WTC11 (cell line): ENCODE data around the gene THBS2. TPM values are rescaled to one million over a fixed set of nuclear protein-coding genes. Genes with fewer than 3 reads are reported as not detected.
"Not testable (repeated sequence)": the region's sequence is repeated elsewhere in the genome, so short reads cannot be mapped to it uniquely, and the experiment has no call there.

ENCODE experiments used
- ATAC-seq: fragments of 200-7000 bp; cut with Tn5 transposase; 2 replicates; pipeline ENCODE4 v1.10.0; 2021; ENCODE audit warnings: mild to moderate bottlenecking, moderate library complexity
- CTCF ChIA-PET: fragments of 300-600 bp; sonication (Branson Sonifier 250); formaldehyde crosslinking; loops from one replicate; lab custom pipeline; 2021; ENCODE audit warnings: antibody characterized with exemption; lab: Charles Lee
- POLR2A ChIA-PET: fragments of 350-600 bp; sonication (Branson Sonifier 250); formaldehyde crosslinking; loops from one replicate; lab custom pipeline; 2021; ENCODE audit warnings: antibody characterized with exemption; lab: Charles Lee
- DNase-seq: peaks from one replicate; pipeline ENCODE4 v3.0.0; 2021; ENCODE audit warnings: low spot score
- H3K27ac Mint-ChIP-seq: 2 replicates; pipeline ENCODE4 v1.8.0; 2021; ENCODE audit warnings: mixed read lengths
- H3K27me3 Mint-ChIP-seq: 2 replicates; pipeline ENCODE4 v1.8.0; 2021; ENCODE audit warnings: low read depth, mild to moderate bottlenecking, moderate library complexity, mixed read lengths
- H3K36me3 Mint-ChIP-seq: 2 replicates; pipeline ENCODE4 v1.8.0; 2021; ENCODE audit warnings: mixed read lengths
- H3K4me1 Mint-ChIP-seq: 2 replicates; pipeline ENCODE4 v1.8.0; 2022; ENCODE audit warnings: mixed read lengths
- H3K4me3 Mint-ChIP-seq: 2 replicates; pipeline ENCODE4 v1.8.0; 2021; ENCODE audit warnings: mild to moderate bottlenecking, moderate library complexity, mixed read lengths
- H3K9me3 Mint-ChIP-seq: 2 replicates; pipeline ENCODE4 v1.8.0; 2021; ENCODE audit warnings: mixed read lengths
- ATF1 ChIP-seq: sonication (generic); formaldehyde crosslinking; IDR thresholded peaks from 2 replicates; pipeline ENCODE4 v1.8.1; 2023; ENCODE audit warnings: mild to moderate bottlenecking, moderate library complexity, missing genetic modification reagents
- FOXJ3 ChIP-seq: sonication (generic); formaldehyde crosslinking; IDR thresholded peaks from 2 replicates; pipeline ENCODE4 v1.9.0; 2021; ENCODE audit warnings: missing genetic modification reagents, mild to moderate bottlenecking, borderline replicate concordance
- JAZF1 ChIP-seq: fragments of 250-450 bp; sonication (Bioruptor Pico); IDR thresholded peaks from 2 replicates; pipeline ENCODE4 v1.9.0; 2021; ENCODE audit warnings: moderate library complexity, mild to moderate bottlenecking, inconsistent platforms
- NFATC4 ChIP-seq: fragments of 250-450 bp; sonication (Bioruptor Pico); IDR thresholded peaks from 2 replicates; pipeline ENCODE4 v1.9.0; 2021; ENCODE audit warnings: mild to moderate bottlenecking
- NR3C1 ChIP-seq: sonication (generic); formaldehyde crosslinking; conservative IDR thresholded peaks from 2 replicates; pipeline ENCODE4 v1.8.1; 2023; ENCODE audit warnings: low read depth, mild to moderate bottlenecking, missing genetic modification reagents
- PRRX2 ChIP-seq: fragments of 250-450 bp; sonication (Bioruptor Pico); IDR thresholded peaks from 2 replicates; pipeline ENCODE4 v1.8.0; 2021; ENCODE audit warnings: mild to moderate bottlenecking
- SMAD4 ChIP-seq: sonication (generic); formaldehyde crosslinking; IDR thresholded peaks from 2 replicates; pipeline ENCODE4 v1.8.0; 2022; ENCODE audit warnings: mild to moderate bottlenecking, missing genetic modification reagents
- ZNF121 ChIP-seq: sonication (generic); formaldehyde crosslinking; IDR thresholded peaks from 2 replicates; pipeline ENCODE4 v1.8.0; 2023; ENCODE audit warnings: missing genetic modification reagents
- ZNF232 ChIP-seq: sonication (generic); formaldehyde crosslinking; IDR thresholded peaks from 2 replicates; pipeline ENCODE4 v1.8.0; 2022; ENCODE audit warnings: mild to moderate bottlenecking, missing genetic modification reagents
- ZNF317 ChIP-seq: sonication (generic); formaldehyde crosslinking; IDR thresholded peaks from 2 replicates; pipeline ENCODE4 v1.8.1; 2023; ENCODE audit warnings: low read depth, mild to moderate bottlenecking, moderate library complexity, missing genetic modification reagents, borderline replicate concordance
- ZNF416 ChIP-seq: fragments of 250-450 bp; sonication (Bioruptor Pico); IDR thresholded peaks from 2 replicates; pipeline ENCODE4 v1.9.0; 2021; ENCODE audit warnings: mild to moderate bottlenecking, inconsistent platforms
- ZNF423 ChIP-seq: fragments of 250-450 bp; sonication (Bioruptor Pico); IDR thresholded peaks from 2 replicates; pipeline ENCODE4 v2.1.2; 2022; ENCODE audit warnings: mild to moderate bottlenecking, moderate library complexity
- total RNA-seq: library from RNA; stranded (reverse); gene quantifications from 3 replicates; pipeline ENCODE4 v1.2.3, GENCODE V29; 2021
- TF ChIP-seq, protein P1 (sequence below): sonication (generic); formaldehyde crosslinking; IDR thresholded peaks from 2 replicates; pipeline ENCODE4 v1.8.1; 2022; ENCODE audit warnings: low read depth, missing genetic modification reagents, borderline replicate concordance
- TF ChIP-seq, protein P2 (sequence below): sonication (generic); formaldehyde crosslinking; IDR thresholded peaks from 2 replicates; pipeline ENCODE4 v1.8.0; 2022; ENCODE audit warnings: mild to moderate bottlenecking, missing genetic modification reagents
- TF ChIP-seq, protein P3 (sequence below): fragments of 250-450 bp; sonication (Bioruptor Pico); IDR thresholded peaks from 2 replicates; pipeline ENCODE4 v1.9.0; 2021; ENCODE audit warnings: mild to moderate bottlenecking, borderline replicate concordance
- TF ChIP-seq, protein P4 (sequence below): sonication (generic); formaldehyde crosslinking; IDR thresholded peaks from 2 replicates; pipeline ENCODE4 v1.8.0; 2023; ENCODE audit warnings: missing genetic modification reagents, mild to moderate bottlenecking, borderline replicate concordance
- TF ChIP-seq, protein P5 (sequence below): sonication (generic); formaldehyde crosslinking; IDR thresholded peaks from 2 replicates; pipeline ENCODE4 v1.8.1; 2022; ENCODE audit warnings: mild to moderate bottlenecking, moderate library complexity, missing genetic modification reagents

THBS2 gene
- total RNA-seq, 1 experiment from 2014 or later = 40.3 TPM

DNA sequence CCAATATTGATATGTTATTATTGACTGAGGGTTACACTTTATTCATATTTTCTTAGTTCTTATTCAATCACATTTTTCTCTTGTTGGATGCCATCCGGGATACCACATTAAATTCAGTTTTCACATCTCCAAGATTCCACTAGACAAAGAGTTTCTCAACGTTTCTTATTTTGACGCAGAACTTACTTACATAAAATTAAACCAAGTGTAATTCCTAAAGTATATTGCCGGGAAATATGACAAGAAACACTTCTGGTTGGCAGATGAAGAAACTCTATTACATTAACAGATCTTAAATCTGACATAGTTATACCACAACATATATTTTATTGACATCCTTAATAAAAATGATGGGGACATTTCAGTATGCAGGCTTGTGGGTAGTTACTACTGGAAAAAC is 47.3 kb upstream of the THBS2 start (continued):
- TF ChIP-seq FOXJ3 (CRISPR knock-in tag) = no peak

DNA sequence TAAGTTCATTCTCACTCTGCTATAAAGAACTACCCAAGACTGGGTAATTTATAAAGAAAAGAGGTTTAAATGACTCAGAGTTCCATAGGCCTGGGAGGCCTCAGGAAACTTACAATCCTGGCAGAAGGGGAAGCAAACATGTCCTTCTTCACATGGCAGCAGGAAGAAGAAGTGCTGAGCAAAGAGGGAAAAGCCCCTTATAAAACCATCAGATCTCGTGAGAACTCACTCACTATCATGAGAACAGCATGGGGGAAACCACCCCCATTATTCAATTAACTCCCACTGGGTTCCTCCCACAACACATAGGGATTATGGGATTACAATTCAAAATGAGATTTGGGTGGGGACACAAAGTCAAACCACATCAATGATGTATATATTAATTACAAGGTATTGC is 45.0 kb upstream of the THBS2 start:
- H3K36me3 Mint-ChIP-seq, POLR2A ChIA-PET, ATAC-seq, CTCF ChIA-PET, H3K27ac Mint-ChIP-seq, H3K27me3 Mint-ChIP-seq, H3K4me1 Mint-ChIP-seq, DNase-seq, H3K4me3 Mint-ChIP-seq: not testable (repeated sequence)
- H3K9me3 Mint-ChIP-seq = peaks cover 29% of the 10 kb centered on the region

DNA sequence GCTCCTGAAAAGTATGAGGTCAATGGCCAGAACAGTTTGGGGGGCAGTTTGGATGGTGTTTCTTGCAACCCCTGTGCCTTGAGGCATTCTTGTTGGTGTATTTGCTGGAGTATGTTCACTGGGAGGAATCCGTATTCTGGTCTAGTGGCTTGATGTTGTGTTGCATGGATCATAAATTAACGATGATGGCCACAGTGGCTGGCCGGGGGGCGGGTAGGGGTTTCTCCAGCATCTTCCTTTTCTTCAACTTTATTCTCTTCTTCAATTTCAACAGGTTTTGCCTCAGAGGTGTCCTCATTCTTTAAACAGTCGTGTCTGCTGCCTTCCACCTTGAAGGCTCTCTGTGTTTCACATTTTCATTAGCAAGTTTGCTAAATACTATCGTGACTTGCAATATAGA is 43.0 kb upstream of the THBS2 start:
- Mint-ChIP-seq H3K4me1 (peaks cover 10% of the 10 kb centered on the region), H3K36me3 (no peaks in the 10 kb centered on the region), H3K27ac (no peak overlapping the region), H3K4me3 (no peak overlapping the region), H3K27me3 (no peaks in the 10 kb centered on the region), H3K9me3 (peaks cover 21% of the 10 kb centered on the region)
- CTCF ChIA-PET = no interaction called here
- TF ChIP-seq, protein P1, sequence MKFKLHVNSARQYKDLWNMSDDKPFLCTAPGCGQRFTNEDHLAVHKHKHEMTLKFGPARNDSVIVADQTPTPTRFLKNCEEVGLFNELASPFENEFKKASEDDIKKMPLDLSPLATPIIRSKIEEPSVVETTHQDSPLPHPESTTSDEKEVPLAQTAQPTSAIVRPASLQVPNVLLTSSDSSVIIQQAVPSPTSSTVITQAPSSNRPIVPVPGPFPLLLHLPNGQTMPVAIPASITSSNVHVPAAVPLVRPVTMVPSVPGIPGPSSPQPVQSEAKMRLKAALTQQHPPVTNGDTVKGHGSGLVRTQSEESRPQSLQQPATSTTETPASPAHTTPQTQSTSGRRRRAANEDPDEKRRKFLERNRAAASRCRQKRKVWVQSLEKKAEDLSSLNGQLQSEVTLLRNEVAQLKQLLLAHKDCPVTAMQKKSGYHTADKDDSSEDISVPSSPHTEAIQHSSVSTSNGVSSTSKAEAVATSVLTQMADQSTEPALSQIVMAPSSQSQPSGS (CRISPR knock-in tag) = no peak
- TF ChIP-seq NFATC4 (CRISPR knock-in tag) (no peak), ZNF317 (CRISPR knock-in tag) (no peak), PRRX2 (no peak), JAZF1 (CRISPR knock-in tag) (no peak), ZNF121 (CRISPR knock-in tag) (no peak), SMAD4 (CRISPR knock-in tag) (no peak), ZNF232 (no peak), ZNF423 (no peak), ZNF416 (CRISPR knock-in tag) (no peak), ATF1 (CRISPR knock-in tag) (no peak), NR3C1 (no peak)
- TF ChIP-seq, protein P2, sequence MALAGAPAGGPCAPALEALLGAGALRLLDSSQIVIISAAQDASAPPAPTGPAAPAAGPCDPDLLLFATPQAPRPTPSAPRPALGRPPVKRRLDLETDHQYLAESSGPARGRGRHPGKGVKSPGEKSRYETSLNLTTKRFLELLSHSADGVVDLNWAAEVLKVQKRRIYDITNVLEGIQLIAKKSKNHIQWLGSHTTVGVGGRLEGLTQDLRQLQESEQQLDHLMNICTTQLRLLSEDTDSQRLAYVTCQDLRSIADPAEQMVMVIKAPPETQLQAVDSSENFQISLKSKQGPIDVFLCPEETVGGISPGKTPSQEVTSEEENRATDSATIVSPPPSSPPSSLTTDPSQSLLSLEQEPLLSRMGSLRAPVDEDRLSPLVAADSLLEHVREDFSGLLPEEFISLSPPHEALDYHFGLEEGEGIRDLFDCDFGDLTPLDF (CRISPR knock-in tag) = no peak
- TF ChIP-seq, protein P3, sequence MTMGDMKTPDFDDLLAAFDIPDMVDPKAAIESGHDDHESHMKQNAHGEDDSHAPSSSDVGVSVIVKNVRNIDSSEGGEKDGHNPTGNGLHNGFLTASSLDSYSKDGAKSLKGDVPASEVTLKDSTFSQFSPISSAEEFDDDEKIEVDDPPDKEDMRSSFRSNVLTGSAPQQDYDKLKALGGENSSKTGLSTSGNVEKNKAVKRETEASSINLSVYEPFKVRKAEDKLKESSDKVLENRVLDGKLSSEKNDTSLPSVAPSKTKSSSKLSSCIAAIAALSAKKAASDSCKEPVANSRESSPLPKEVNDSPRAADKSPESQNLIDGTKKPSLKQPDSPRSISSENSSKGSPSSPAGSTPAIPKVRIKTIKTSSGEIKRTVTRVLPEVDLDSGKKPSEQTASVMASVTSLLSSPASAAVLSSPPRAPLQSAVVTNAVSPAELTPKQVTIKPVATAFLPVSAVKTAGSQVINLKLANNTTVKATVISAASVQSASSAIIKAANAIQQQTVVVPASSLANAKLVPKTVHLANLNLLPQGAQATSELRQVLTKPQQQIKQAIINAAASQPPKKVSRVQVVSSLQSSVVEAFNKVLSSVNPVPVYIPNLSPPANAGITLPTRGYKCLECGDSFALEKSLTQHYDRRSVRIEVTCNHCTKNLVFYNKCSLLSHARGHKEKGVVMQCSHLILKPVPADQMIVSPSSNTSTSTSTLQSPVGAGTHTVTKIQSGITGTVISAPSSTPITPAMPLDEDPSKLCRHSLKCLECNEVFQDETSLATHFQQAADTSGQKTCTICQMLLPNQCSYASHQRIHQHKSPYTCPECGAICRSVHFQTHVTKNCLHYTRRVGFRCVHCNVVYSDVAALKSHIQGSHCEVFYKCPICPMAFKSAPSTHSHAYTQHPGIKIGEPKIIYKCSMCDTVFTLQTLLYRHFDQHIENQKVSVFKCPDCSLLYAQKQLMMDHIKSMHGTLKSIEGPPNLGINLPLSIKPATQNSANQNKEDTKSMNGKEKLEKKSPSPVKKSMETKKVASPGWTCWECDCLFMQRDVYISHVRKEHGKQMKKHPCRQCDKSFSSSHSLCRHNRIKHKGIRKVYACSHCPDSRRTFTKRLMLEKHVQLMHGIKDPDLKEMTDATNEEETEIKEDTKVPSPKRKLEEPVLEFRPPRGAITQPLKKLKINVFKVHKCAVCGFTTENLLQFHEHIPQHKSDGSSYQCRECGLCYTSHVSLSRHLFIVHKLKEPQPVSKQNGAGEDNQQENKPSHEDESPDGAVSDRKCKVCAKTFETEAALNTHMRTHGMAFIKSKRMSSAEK = no peak
- TF ChIP-seq, protein P4, sequence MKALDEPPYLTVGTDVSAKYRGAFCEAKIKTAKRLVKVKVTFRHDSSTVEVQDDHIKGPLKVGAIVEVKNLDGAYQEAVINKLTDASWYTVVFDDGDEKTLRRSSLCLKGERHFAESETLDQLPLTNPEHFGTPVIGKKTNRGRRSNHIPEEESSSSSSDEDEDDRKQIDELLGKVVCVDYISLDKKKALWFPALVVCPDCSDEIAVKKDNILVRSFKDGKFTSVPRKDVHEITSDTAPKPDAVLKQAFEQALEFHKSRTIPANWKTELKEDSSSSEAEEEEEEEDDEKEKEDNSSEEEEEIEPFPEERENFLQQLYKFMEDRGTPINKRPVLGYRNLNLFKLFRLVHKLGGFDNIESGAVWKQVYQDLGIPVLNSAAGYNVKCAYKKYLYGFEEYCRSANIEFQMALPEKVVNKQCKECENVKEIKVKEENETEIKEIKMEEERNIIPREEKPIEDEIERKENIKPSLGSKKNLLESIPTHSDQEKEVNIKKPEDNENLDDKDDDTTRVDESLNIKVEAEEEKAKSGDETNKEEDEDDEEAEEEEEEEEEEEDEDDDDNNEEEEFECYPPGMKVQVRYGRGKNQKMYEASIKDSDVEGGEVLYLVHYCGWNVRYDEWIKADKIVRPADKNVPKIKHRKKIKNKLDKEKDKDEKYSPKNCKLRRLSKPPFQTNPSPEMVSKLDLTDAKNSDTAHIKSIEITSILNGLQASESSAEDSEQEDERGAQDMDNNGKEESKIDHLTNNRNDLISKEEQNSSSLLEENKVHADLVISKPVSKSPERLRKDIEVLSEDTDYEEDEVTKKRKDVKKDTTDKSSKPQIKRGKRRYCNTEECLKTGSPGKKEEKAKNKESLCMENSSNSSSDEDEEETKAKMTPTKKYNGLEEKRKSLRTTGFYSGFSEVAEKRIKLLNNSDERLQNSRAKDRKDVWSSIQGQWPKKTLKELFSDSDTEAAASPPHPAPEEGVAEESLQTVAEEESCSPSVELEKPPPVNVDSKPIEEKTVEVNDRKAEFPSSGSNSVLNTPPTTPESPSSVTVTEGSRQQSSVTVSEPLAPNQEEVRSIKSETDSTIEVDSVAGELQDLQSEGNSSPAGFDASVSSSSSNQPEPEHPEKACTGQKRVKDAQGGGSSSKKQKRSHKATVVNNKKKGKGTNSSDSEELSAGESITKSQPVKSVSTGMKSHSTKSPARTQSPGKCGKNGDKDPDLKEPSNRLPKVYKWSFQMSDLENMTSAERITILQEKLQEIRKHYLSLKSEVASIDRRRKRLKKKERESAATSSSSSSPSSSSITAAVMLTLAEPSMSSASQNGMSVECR (CRISPR knock-in tag) = no peak
- TF ChIP-seq, protein P5, sequence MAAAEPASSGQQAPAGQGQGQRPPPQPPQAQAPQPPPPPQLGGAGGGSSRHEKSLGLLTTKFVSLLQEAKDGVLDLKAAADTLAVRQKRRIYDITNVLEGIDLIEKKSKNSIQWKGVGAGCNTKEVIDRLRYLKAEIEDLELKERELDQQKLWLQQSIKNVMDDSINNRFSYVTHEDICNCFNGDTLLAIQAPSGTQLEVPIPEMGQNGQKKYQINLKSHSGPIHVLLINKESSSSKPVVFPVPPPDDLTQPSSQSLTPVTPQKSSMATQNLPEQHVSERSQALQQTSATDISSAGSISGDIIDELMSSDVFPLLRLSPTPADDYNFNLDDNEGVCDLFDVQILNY (CRISPR knock-in tag) = no peak
- DNase-seq (no peak), ATAC-seq (no peak)
- POLR2A ChIA-PET = no interaction called here
